ENCODE results near the gene ZNF407.

The ZNF407 gene

DNA sequence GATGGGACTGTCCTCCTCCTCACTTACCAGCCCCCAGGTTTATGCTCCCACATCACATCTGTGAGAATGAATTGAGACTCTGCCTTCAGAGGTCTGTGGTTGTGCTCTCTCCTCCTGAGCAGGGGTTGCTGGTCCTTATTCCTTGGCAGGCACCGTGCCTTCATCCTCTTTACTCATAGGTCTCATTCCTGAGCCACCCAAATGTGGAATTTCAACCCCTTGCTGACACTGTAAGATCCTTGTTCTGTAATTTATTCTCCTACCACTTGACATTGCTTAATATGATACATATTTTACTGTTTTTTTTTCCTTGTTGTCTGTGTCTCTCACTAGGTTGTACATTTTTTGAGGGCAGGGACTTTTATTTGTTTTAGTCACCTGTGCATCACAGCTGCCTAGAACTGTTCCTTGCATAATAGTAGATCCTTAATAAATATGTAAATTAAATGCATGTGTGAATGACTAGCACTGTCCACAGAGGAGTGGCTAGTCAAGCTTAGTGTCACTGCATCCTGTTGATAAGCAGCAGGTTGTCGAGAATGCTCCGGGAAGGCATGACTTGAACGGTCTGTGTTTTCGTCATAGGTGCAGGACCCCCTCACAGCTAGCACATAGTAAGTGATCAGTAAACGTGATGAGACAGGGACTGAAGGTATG lies 180.6 kb downstream of the ZNF407 start:
- H3K4me2 ChIP-seq (ENCODE audit: low read length): no peak overlapping the region
- no peak overlapping the region for H3K27ac ChIP-seq
- H3K4me1 ChIP-seq: no peaks in the 10 kb centered on the region
- TF ChIP-seq, protein P1, sequence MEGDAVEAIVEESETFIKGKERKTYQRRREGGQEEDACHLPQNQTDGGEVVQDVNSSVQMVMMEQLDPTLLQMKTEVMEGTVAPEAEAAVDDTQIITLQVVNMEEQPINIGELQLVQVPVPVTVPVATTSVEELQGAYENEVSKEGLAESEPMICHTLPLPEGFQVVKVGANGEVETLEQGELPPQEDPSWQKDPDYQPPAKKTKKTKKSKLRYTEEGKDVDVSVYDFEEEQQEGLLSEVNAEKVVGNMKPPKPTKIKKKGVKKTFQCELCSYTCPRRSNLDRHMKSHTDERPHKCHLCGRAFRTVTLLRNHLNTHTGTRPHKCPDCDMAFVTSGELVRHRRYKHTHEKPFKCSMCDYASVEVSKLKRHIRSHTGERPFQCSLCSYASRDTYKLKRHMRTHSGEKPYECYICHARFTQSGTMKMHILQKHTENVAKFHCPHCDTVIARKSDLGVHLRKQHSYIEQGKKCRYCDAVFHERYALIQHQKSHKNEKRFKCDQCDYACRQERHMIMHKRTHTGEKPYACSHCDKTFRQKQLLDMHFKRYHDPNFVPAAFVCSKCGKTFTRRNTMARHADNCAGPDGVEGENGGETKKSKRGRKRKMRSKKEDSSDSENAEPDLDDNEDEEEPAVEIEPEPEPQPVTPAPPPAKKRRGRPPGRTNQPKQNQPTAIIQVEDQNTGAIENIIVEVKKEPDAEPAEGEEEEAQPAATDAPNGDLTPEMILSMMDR (IDR thresholded peaks at IDR 0.05): no peak
- no peak overlapping the region for H3K4me3 ChIP-seq (ENCODE audit: low read depth, low read length)
- H2AFZ ChIP-seq: no peak overlapping the region
- H3K79me2 ChIP-seq: no peaks in the 10 kb centered on the region
- H3K36me3 ChIP-seq (ENCODE audit: control insufficient read depth, insufficient read depth, low read length): no peaks in the 10 kb centered on the region
- no peaks in the 10 kb centered on the region for H3K9me3 ChIP-seq (ENCODE audit: control insufficient read depth, low read length)
- no peak overlapping the region for H3K9ac ChIP-seq
- H3K27me3 ChIP-seq (ENCODE audit: control insufficient read depth, insufficient read depth, low read length): no peaks in the 10 kb centered on the region

DNA sequence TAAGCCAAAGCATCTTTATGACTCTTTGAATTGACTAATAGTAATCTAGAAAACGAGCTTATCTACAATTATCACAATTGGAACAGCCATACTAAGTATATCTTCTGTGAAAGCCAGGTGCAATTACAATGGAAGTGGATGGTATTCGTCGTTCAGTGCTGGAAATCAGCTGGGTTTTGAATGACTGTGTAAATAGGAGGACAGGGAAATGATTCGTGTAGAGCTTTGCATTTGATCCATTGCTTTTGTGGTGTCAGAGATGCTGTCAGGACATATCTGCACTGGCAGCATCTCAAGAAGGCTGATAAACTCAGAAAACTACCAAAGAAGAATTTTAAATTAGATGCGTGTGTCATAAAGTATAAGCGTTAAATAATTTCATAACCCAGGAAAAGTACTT lies 187.1 kb downstream of the ZNF407 start:
- TF ChIP-seq, protein P1 (IDR thresholded peaks at IDR 0.05): no peak
- Histone ChIP-seq H3K27me3 (ENCODE audit: control insufficient read depth, insufficient read depth, low read length) (no peaks in the 10 kb centered on the region), H3K79me2 (no peaks in the 10 kb centered on the region), H2AFZ (no peak overlapping the region), H3K4me3 (ENCODE audit: low read depth, low read length) (no peak overlapping the region), H3K9ac (no peak overlapping the region), H3K27ac (no peak overlapping the region), H3K9me3 (ENCODE audit: control insufficient read depth, low read length) (no peaks in the 10 kb centered on the region), H3K36me3 (ENCODE audit: control insufficient read depth, insufficient read depth, low read length) (no peaks in the 10 kb centered on the region), H3K4me2 (ENCODE audit: low read length) (no peak overlapping the region), H3K4me1 (no peaks in the 10 kb centered on the region)

DNA sequence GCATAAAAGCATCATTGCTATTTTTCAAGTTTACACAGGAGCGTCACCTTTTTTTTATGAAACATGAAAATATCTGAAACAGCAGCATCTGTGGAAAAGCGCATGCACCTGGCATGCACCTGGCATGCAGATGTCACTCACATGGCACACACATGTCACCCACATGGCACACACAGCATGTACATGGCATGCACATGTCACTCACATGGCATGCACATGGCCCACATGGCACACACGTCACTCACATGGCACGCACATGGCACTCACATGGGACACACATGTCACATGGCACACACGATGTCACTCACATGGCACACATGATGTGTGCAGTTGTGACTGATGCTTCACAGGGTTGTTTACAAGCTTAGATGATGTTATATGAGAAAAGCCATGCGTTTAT lies 188.0 kb downstream of the ZNF407 start:
- Histone ChIP-seq H3K36me3 (ENCODE audit: control insufficient read depth, insufficient read depth, low read length) (no peaks in the 10 kb centered on the region), H3K4me1 (no peaks in the 10 kb centered on the region), H2AFZ (no peak overlapping the region), H3K9me3 (ENCODE audit: control insufficient read depth, low read length) (no peaks in the 10 kb centered on the region), H3K4me3 (ENCODE audit: low read depth, low read length) (no peak overlapping the region), H3K4me2 (ENCODE audit: low read length) (no peak overlapping the region), H3K27me3 (ENCODE audit: control insufficient read depth, insufficient read depth, low read length) (no peaks in the 10 kb centered on the region), H3K9ac (no peak overlapping the region), H3K27ac (no peak overlapping the region), H3K79me2 (no peaks in the 10 kb centered on the region)
- TF ChIP-seq, protein P1 (IDR thresholded peaks at IDR 0.05): no peak

DNA sequence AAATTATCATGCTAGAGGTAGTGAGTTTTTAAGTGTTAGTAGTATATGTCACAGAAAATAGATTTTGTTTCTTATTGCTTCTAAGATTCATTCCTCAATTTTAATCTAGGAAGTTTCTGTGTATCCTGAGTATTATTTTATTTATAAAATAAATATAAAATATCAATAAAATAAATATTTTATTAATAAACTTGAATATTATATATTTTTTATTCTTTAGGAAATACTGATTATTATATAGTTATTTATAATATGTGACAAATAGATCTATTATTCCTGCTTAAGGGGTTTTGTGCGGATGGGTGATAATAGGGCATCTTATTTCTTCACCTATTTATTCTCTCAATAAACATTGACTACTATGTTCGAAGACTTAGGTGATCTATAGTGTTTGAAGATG lies 191.0 kb downstream of the ZNF407 start:
- Histone ChIP-seq H3K27me3 (ENCODE audit: control insufficient read depth, insufficient read depth, low read length) (no peaks in the 10 kb centered on the region), H3K36me3 (ENCODE audit: control insufficient read depth, insufficient read depth, low read length) (no peaks in the 10 kb centered on the region), H3K4me1 (no peaks in the 10 kb centered on the region), H3K27ac (no peak overlapping the region), H2AFZ (no peak overlapping the region), H3K79me2 (no peaks in the 10 kb centered on the region), H3K4me3 (ENCODE audit: low read depth, low read length) (no peak overlapping the region), H3K9ac (no peak overlapping the region), H3K4me2 (ENCODE audit: low read length) (no peak overlapping the region), H3K9me3 (ENCODE audit: control insufficient read depth, low read length) (no peaks in the 10 kb centered on the region)
- TF ChIP-seq, protein P1 (IDR thresholded peaks at IDR 0.05): no peak

DNA sequence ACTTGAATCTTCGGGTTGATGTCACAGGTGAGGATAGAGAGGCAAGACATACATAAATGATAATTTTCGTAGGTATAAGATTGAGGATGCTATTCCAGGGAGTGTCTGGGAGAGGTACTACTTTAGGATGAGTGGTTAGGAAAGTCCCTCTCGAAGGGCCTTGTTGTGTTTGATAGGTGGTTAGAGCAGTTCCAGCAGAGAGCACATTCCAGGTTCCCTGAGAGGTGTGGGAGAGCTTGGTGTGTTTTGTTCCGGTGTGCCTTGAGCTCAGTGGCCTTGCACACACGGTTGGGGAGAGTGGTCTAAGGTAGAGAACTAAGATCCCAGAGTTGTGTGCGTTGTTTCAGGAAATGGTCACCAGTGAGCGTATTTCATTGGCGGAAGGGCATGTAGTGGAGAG lies 191.4 kb downstream of the ZNF407 start:
- Histone ChIP-seq H3K36me3 (ENCODE audit: control insufficient read depth, insufficient read depth, low read length) (no peaks in the 10 kb centered on the region), H3K27me3 (ENCODE audit: control insufficient read depth, insufficient read depth, low read length) (no peaks in the 10 kb centered on the region), H3K9ac (no peak overlapping the region), H3K4me3 (ENCODE audit: low read depth, low read length) (no peak overlapping the region), H3K4me1 (no peaks in the 10 kb centered on the region), H2AFZ (no peak overlapping the region), H3K27ac (no peak overlapping the region), H3K79me2 (no peaks in the 10 kb centered on the region), H3K9me3 (ENCODE audit: control insufficient read depth, low read length) (no peaks in the 10 kb centered on the region), H3K4me2 (ENCODE audit: low read length) (no peak overlapping the region)
- TF ChIP-seq, protein P1 (IDR thresholded peaks at IDR 0.05): no peak

Data from parathyroid adenoma (tissue), 2 donors.